K562 (cell line): ENCODE data around the gene LECT2. TPM values are rescaled to one million over a fixed set of nuclear protein-coding genes. Genes with fewer than 3 reads are reported as not detected.

Experiments used
- SMC3 ChIP-seq: conservative IDR thresholded peaks from 2 replicates; pipeline ENCODE4 v1.6.1; 2011; ENCODE audit warnings: low read depth, low read length, improper control_type of control experiment; ENCODE audit not compliant: insufficient read depth
- polyA plus RNA-seq, 8 experiments: library from polyadenylated mRNA; depleted of rRNA in 4 of 8; stranded (reverse) in 5 of 8; unstranded in 3 of 8; fragments of >200 nt; fragmentation: Nextera tagmentation in 2 of 8; fragmentation: Illumina TruSeq in 1 of 8; extraction: Ambion mirVana in 2 of 8; extraction: Trizol in 1 of 8; gene quantifications; 2 replicates each; pipeline versions ENCODE4 v1.2.1 to v1.2.3, GENCODE V29; 2011 to 2014; ENCODE audit warnings: inconsistent platforms in 1 of 8, missing spikeins in 1 of 8
- total RNA-seq, 7 experiments: library from RNA; depleted of rRNA in 6 of 7; stranded (reverse); fragments of >200 nt in 6 of 7; fragmentation: Illumina TruSeq in 2 of 7; extraction: Trizol in 2 of 7; gene quantifications; 2 replicates each; pipeline versions ENCODE4 v1.2.1 to v1.2.3, GENCODE V29; 2011 to 2021; ENCODE audit warnings: low replicate concordance in 1 of 7
- TF ChIP-seq, protein P1 (sequence below), 2 experiments: fragments of 450-650 bp; formaldehyde crosslinking in 1 of 2; IDR thresholded peaks; 2 replicates each; pipeline versions ENCODE4 v1.4.0 to v1.6.1; 2014 to 2020; ENCODE audit warnings: mild to moderate bottlenecking in 2 of 2, borderline replicate concordance in 1 of 2, low read depth in 1 of 2

LECT2 gene
- total and polyA plus RNA-seq, 9 of the 15 experiments (the other 6 are each of a cell fraction or from before 2014, with no cell fraction given), result not detected

DNA sequence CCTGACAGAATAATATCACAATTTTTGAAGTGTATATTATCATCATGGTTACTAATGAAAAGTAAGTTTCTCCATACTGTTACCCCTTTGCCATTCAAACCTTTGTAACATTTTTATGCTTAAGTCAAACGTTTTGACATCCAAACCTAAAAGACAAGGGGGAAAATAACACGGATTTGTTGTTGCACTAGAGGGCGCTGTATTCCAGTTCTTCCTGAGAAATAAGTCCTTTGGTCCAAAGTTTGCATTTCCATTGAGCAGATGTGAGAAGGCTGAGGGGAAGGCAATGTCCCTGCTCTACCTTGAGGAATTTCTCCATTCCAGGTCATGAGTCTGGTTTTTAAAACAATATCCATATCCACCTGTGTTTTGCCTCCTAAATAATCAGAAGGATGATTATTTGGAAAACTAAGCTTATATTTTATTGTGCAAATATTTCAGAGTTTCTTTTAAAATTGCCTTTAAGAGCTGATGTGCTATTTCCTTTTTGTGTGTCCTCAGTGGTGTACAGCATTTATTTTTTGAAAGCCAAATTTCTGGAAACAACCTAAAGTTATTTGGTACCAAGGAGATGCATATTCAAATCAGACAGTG lies 9.7 kb downstream of the LECT2 start (continued):
- TF ChIP-seq, protein P1, sequence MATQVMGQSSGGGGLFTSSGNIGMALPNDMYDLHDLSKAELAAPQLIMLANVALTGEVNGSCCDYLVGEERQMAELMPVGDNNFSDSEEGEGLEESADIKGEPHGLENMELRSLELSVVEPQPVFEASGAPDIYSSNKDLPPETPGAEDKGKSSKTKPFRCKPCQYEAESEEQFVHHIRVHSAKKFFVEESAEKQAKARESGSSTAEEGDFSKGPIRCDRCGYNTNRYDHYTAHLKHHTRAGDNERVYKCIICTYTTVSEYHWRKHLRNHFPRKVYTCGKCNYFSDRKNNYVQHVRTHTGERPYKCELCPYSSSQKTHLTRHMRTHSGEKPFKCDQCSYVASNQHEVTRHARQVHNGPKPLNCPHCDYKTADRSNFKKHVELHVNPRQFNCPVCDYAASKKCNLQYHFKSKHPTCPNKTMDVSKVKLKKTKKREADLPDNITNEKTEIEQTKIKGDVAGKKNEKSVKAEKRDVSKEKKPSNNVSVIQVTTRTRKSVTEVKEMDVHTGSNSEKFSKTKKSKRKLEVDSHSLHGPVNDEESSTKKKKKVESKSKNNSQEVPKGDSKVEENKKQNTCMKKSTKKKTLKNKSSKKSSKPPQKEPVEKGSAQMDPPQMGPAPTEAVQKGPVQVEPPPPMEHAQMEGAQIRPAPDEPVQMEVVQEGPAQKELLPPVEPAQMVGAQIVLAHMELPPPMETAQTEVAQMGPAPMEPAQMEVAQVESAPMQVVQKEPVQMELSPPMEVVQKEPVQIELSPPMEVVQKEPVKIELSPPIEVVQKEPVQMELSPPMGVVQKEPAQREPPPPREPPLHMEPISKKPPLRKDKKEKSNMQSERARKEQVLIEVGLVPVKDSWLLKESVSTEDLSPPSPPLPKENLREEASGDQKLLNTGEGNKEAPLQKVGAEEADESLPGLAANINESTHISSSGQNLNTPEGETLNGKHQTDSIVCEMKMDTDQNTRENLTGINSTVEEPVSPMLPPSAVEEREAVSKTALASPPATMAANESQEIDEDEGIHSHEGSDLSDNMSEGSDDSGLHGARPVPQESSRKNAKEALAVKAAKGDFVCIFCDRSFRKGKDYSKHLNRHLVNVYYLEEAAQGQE (IDR thresholded peaks at IDR 0.05; ENCODE audit: borderline replicate concordance), result peak; percentile 64; the same call in 1 of the 2 replicates
- TF ChIP-seq, protein P1 (CRISPR knock-in tag; IDR thresholded peaks at IDR 0.05; ENCODE audit: low read depth), result no peak
- TF ChIP-seq SMC3, result peak; percentile 41; the same call in 1 of the 2 replicates
